Stimulated activated CD4-positive, alpha-beta T cell treated with anti-CD3 and anti-CD28 coated beads, Interleukin-4, amount 100 ng/mL, for 1 hour (primary cell): ENCODE data around the gene EXOC1L.
"Not testable (repeated sequence)": the region's sequence is repeated elsewhere in the genome, so short reads cannot be mapped to it uniquely, and the experiment has no call there.

Source experiments
- DNase-seq: peaks from one replicate; pipeline ENCODE4 v3.0.0-alpha.2; 2020

Gene EXOC1L

GRCh38 chr4:55838952-55839351 is 19.4 kb downstream of the EXOC1L start:
- no peak for DNase-seq

GRCh38 chr4:55840956-55841355 is 21.4 kb downstream of the EXOC1L start:
- DNase-seq: no peak

- not testable (repeated sequence) for DNase-seq
These were observed 22.0 kb downstream of the EXOC1L start for GRCh38 chr4:55841373-55842239.

DNA sequence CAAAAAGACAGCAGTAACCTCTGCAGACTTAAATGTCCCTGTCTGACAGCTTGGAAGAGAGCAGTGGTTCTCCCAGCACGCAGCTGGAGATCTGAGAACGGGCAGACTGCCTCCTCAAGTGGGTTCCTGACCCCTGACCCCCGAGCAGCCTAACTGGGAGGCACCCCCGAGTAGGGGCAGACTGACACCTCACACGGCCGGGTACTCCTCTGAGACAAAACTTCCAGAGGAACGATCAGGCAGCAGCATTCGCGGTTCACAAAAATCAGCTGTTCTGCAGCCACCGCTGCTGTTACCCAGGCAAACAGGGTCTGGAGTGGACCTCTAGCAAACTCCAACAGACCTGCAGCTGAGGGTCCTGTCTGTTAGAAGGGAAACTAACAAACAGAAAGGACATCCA is 22.7 kb downstream of the EXOC1L start:
- DNase-seq: not testable (repeated sequence)

DNA sequence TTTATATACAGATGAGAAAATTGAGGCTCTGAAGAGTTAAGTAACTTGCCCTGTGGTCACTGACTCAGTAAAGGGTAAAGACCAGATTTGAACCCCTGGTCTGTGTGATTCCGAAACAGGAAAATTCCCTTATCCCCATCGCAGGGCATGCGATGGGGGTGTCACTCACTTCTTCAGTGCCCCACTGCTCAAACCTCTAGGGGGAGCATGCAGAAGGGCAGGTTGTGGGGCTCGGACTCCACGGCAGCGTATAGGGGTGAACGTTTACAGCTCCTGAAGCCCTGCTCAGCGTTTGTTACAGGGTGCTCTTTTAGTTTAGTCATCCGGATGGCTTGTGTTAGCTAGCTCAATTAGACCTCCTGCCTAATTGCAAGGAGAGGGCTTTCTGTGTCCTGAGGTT is 30.1 kb downstream of the EXOC1L start:
- DNase-seq: no peak

GRCh38 chr4:55851885-55852284 is 32.3 kb downstream of the EXOC1L start:
- no peak for DNase-seq

- peak; percentile 99 for DNase-seq
These were observed 34.0 kb downstream of the EXOC1L start, which contains the start of gene EXOC1 for GRCh38 chr4:55853484-55854046. Gene EXOC1, plus strand, starts transcription at chr4:55853648. Its CDS starts 4,676 bp downstream, at chr4:55858324.

GRCh38 chr4:55854129-55854528 is 34.5 kb downstream of the EXOC1L start:
- no peak for DNase-seq

- no peak for DNase-seq
These were observed 38.0 kb downstream of the EXOC1L start for GRCh38 chr4:55857586-55857985.

DNA sequence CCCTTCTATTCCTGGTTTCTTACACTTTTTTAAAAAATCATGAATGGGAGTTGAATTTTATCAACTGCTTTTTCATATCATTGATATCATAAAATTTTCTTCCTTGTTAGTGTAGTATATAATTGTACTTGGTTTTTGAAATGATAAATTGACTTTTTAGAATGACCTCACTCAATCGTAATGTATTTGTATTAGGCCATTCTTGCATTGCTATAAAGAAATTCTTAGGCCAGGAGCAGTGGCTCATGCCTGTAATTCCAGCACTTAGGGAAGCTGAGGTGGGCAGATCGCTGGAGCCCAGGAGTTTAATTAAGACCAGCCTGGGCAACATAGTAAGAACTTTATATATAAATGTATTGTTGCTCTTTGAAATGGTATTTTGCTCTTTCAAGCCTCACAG is 40.1 kb downstream of the EXOC1L start:
- DNase-seq: no peak

GRCh38 chr4:55864577-55865223 is 45.1 kb downstream of the EXOC1L start:
- DNase-seq: no peak

DNA sequence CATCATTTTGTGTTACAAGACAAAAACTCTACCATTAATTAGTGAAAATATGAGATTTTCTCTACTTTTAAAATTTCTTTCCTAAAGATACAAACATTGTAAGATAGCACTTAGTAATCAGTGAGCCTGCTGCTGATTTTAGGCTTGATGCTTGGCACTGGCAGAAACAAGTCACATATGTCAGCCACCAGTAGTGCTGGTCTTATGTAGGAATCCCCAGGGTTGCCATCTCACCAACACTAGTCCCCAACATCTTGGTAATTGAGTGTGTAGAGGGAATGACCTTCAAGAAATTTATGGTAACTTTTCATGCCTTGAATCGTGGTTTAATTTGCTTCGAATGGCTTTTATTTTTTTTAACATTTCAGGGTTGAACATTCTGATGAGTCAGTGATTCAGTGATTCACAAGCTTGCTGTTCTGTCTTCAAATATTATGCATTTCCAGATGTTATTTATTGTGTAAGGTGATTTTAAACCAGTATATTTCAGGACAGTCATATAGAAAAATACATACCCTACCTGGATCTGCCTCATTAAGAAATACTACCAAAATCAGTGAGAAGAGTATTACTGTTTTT is 45.7 kb downstream of the EXOC1L start:
- DNase-seq: no peak

GRCh38 chr4:55866290-55866907 is 46.8 kb downstream of the EXOC1L start:
- DNase-seq: no peak

DNA sequence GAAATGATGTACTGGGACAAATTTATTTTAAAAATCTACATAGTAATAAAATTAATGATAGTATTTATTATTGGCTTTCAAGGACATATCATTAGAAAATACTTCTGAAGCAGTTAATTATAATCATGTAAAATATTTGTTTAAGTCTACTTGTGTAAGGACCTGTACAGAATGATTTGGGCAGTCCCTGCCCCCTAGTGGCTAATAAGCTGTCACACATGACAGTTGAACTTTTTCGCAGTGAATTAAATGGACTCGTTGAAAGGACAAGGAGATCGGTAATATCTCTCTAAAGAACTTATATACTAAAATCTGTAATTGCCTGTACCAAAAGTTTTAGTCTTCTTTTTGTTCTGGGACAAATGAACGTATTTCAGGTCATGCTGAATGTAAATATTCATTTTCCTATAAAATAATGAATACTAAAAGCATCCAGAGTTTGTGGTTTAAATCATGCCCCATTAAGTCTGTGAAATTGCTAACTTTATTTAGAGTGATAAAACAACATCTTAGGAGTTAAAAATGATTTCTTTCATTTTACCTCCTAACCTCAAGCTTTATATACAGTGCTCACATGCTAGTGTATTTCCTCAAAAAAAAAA is 47.5 kb downstream of the EXOC1L start:
- no peak for DNase-seq

GRCh38 chr4:55868581-55869090 is 49.0 kb downstream of the EXOC1L start:
- no peak for DNase-seq

- DNase-seq: no peak
These were observed 51.8 kb downstream of the EXOC1L start for GRCh38 chr4:55871299-55871800.

- DNase-seq: no peak
These were observed 55.2 kb downstream of the EXOC1L start for GRCh38 chr4:55874831-55875230.

DNA sequence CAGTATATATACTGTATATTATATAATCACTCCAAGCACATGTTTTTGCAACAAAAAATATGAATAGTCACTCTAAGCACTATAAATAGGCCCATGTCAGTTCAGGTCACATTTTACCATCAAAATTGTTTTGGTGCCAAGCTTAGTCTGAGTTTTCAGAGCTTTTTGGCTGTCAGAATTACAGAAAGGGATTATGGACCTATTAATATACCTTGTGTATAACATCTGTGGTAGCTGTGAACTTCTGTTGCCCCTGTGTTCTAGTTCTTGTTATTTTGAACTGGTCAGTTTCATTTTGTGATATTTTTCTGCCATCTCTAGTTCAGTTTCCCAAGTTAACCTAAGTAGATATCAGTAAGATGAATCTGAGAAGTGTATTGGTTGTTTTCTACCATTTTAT is 56.8 kb downstream of the EXOC1L start:
- no peak for DNase-seq

- no peak for DNase-seq
These were observed 59.6 kb downstream of the EXOC1L start for GRCh38 chr4:55879224-55879623.

- no peak for DNase-seq
These were observed 61.2 kb downstream of the EXOC1L start for GRCh38 chr4:55880652-55881280.

DNA sequence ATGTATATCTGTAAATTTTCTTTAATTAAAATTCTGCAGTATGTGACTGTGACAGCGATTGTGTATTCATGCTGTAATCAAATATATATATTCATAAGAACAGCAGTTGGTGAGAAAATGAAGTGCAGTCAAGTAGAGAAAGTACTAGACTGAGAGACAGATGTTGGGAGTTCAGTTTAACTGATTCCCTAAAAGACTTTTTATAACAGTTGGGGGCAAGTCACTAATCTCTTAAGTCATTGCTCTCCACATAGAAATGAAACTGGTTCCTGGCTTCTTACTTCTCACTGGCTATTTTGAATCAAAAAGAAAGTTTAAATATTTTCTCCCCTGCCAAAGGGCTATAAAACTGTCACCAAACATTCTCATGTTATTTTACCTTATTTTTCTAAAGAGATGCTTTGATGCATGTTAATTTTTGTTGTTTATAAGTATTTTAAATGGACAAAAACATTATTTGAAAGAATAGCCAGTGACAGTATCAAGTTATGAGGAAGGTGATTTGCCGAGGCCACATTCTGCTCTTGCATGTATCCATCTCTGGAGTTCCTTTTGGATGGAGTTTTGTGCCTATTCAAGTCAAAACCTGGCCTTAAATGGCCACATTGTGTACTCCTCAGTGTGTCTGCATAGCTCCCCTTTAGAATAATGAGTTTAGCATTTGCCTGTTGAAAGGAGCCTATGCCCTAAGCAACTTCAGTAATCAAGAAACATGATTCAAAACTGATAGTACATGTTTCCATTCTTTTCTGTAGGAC is 64.7 kb downstream of the EXOC1L start:
- no peak for DNase-seq
